HG02588 (cell line): ENCODE measurements around the gene OR5M10.
"Not testable (repeated sequence)": the region's sequence is repeated elsewhere in the genome, so short reads cannot be mapped to it uniquely, and the experiment has no call there.

Source experiments
- ATAC-seq: cut with Tn5 transposase; IDR thresholded peaks from one replicate; pipeline ENCODE4 v1.9.1; 2021; ENCODE audit warnings: mild to moderate bottlenecking, moderate library complexity; ENCODE audit not compliant: unreplicated experiment

Gene OR5M10

DNA sequence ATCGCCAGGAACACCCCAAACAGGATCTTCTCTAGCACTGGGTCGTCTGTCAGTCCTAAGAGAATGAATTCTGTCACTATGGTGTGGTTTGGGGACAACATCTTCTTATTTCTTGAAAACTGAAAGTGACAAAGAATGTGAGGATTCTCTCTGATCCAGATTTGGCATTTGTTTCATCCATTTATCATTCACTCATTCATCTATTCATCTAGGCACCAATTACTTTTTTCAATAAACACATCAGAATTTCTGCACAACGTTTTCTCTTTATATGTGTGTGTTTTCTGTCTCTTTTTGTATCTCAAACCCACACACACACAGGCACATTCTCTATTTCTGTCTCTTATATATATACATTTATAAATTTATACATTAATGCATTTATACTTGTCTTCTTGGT is at the start of gene OR5M10:
OR5M10 (minus strand) TSS at position 101 of the 400 bp plus-strand sequence; CDS start at position 101, 0 bp downstream.
- ATAC-seq: no peak

DNA sequence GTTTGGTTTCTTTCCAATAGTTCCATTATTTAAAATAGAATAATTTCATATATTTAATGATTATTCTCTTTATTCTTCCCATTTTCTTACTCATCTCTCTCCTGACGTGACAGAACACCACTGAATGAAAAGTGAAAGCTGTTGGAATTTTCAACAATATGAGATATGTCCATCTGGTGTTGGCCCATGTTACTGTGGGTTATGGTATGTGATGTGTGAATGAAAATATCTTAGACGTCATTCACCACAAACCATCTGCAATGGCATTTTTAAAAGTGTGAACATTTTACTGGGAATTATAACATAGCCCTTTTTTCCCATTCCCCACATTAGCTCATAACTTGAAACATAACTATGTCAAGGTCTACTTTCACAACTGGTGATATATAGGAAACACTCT is 48.4 kb upstream of the OR5M10 start:
- ATAC-seq: no peak

DNA sequence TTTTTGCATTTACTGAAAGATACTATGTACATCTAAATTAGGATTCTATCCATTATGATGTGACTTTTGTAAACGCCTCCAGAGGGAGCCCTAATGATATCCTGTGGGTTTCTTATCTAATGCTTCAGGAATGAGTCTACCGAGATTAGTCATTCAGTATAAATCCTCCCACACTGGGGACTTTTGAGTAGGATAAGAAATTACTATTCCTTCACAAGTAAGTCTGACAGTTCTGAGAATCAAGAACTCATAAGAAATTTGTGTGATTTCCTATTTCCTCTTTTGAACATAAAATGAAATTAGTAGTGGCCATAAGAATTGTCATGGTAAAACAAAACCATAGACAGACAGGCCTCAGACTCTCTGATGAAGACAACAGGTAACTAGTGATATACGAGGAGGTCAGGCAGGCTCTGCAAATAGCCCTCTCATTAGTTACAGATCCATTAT is 47.2 kb upstream of the OR5M10 start:
- ATAC-seq: no peak

DNA sequence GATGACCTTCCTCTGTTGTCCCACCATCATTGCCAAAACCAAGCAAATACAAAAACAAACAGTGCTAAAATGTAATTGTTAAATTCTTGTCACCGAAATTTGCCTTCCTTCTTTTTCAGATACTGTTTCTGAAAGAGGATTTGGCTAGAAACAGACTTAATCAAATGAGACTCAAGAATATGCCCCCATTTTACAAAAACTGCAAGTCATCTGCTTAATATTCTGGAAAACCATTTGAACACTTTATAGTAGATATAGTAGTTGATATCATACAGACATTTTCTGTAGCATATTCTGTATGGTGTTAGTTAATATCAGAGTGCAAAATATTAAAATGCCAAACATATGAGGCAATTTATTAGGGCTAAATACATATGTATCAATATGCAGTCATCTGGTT is 33.7 kb upstream of the OR5M10 start:
- no peak for ATAC-seq

DNA sequence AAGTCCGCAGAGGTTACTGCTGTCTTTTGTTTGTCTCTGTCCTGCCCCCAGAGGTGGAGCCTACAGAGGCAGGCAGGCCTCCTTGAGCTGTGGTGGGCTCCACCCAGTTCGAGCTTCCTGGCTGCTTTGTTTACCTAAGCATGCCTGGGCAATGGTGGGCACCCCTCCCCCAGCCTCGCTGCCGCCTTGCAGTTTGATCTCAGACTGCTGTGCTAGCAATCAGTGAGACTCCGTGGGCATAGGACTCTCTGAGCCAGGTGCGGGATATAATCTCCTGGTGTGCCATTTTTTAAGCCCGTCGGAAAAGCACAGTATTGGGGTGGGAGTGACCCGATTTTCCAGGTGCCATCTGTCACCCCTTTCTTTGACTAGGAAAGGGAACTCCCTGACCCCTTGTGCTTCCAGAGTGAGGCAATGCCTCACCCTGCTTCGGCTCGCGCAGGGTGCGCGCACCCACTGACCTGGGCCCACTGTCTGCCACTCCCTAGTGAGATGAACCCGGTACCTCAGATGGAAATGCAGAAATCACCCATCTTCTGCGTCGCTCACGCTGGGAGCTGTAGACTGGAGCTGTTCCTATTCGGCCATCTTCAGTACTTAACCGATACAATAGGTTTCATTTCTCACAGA is 14.7 kb upstream of the OR5M10 start:
- ATAC-seq: not testable (repeated sequence)

DNA sequence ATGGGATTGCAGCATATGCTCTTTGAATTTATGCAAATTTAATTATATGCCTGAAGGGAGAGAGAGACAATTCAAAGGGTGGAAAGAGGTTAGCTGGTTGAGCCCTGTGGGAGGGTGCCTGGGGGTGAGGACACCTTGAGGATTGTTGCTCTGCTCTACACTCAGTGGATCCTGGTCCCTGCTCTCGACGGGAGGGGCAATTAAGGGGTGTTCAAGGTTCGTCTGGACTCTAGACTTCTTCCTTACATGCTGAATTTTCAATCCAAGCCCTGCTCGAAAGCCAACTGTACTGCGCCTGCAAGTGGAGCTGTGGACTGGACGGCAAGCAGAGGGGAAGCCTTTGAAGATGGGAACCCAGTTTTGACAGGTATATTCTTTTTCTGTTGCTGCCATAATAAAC is 18.9 kb downstream of the OR5M10 start:
- ATAC-seq: no peak

DNA sequence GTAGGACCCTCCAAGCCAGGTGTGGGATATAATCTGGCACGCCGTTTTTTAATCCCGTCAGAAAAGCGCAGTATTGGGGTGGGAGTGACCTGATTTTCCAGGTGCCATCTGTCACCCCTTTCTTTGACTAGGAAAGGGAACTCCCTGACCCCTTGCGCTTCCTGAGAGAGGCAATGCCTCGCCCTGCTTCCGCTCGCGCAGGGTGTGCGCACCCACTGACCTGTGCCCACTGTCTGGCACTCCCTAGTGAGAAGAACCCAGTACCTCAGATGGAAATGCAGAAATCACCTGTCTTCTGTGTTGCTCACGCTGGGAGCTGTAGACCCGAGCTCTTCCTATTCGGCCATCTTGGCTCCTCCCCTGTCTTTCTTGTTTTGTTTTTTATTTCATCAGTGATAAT is 22.8 kb downstream of the OR5M10 start:
- ATAC-seq: not testable (repeated sequence)

DNA sequence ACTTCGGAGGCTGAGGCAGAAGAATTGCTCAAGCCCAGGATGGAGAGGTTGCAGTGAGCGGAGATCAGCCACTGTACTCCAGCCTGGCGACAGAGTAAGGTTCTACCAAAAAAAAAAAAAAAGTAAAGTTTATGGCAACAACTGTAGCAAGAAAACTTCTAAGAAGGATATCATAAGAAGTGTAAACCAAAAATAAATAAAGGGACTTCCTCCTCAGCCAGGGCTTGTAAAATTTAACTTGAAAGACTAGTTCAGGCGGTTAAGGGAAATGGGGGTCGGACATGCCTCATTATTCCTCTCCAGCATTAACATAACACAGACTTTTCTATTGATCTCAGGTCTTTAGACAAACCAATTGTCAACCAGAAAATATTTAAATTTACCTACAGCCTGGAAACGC is 32.0 kb downstream of the OR5M10 start:
- no peak for ATAC-seq

DNA sequence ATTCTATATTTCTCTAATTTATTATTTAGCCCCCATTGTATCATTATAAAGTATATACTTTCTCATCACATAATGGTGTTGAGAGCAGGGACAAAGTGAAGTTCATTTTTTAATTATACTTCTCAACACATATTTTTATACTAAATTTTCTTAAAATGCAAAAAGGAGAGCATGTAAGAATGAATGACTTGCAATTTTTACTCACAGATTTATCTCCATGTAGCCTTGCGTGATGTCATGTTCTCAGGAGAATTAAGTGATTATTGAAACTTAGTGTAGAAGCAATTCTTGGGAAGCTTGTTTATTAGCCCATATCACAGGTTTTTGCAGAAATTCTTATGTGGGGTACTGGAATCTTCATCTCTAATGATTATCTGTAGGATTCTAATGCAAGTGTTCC is 33.8 kb downstream of the OR5M10 start:
- no peak for ATAC-seq

DNA sequence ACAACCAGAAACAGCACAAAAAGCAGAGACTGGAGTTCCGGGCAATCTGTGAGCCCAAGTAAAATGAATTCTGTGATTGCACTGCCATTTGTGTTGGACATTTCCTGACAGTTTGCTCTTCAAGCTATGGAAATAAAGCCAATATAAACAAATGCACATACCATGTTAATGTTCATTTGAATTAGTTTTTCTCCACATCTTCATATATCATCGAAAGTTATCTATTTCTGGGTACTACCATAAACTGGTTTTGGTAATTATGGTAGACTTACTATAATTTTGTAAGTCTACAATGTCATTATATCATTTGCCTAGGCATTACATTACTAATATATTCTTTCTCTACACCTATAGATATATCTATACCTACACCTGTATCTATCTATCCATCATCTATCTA is 34.4 kb downstream of the OR5M10 start, which contains the start of gene OR5M11:
OR5M11 (minus strand) TSS at position 101 of the 400 bp plus-strand sequence; CDS start at position 101, 0 bp downstream.
- no peak for ATAC-seq

DNA sequence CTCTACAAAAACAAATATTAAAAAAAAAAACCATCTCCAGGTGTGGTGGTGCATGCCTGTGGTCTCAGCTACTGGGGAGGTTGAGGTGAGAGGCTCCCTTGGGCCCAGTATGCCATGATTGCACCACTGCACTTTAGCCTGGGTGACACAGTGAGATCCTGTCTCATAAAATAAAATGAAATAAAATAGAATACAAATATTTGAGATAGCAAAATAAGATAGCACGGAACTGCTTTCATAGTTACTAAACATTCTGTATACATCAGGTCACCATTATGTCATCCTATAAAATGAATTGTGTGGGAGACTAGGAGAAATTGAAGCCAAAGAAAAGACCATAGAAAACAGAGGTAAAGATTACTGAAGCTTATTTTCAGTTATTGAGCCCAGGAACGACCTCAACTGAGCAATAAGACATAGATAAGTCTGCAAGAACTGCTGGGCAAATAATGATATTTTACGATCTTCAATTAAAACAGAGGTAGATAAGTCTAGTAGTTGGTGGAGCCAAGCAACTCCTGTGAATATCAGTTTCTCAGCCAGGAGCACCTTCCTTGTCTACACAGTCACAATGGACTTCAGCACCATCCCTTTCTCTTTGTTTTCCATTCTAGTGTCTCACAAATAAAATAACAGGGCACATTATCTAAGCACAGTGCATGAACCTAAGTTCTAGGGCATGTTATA is 44.3 kb downstream of the OR5M10 start:
- ATAC-seq: no peak

DNA sequence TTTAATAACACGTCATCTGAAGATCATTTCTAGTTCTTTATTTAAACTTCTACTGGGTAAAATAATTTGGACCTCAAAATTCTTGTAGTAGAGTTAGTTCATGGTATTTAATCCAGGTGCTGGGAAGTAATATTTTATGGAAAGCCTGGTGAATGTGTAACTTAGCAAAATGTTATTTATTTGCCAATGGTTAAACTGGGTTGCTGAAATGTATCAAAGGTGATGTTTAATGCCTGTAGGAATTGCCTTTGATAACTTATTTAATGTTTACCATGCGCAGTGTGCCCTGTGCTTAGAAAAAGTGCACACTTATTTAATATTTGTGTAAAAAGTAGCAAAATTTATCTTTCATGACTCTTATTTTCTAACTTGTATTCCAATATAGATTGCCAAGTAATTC is 45.7 kb downstream of the OR5M10 start:
- no peak for ATAC-seq
